Measurements from ENCODE around the gene TMEM151A. TPM values are rescaled to one million over a fixed set of nuclear protein-coding genes. Genes with fewer than 3 reads are reported as not detected.

The TMEM151A gene
- total and polyA plus RNA-seq, 2 of the 4 experiments (the other 2 are of a cell fraction): 0.03 TPM; not detected in 1

DNA sequence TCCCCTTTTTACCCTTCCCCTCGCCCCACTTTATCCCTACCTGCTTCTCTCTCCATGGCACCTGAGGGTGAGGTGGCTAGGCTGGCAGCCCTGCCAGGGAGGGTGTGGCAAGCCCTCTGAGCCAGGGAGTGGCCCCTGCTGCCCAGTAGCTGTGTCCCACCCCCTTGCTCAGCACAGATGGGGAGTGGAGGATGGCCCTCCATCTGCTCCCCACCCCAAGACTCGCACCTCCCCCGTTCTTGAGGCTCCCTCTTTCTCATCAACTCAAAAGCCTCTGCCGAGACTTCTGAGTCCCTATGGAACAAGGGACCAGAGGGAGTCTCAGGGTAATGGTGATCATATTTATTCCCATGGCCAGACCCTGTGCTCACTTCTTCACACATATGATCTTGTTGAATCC is 1.7 kb downstream of the TMEM151A start:
- Histone ChIP-seq H3K4ac (ENCODE audit: low read depth, low read length) (no peak overlapping the region), H4K91ac (ENCODE audit: insufficient read depth, low read depth, low read length) (no peak overlapping the region), H2BK20ac (ENCODE audit: low read depth, low read length) (no peak overlapping the region), H3K9me1 (ENCODE audit: insufficient read depth, low read length) (peaks cover 7% of the 10 kb centered on the region; the same call in 1 of the 2 replicates), H3K23ac (ENCODE audit: low read depth, low read length) (no peak overlapping the region), H4K5ac (ENCODE audit: low read depth, low read length) (no peak overlapping the region), H3K36me3 (ENCODE audit: control insufficient read depth, insufficient read depth, low read length) (no peaks in the 10 kb centered on the region), H4K20me1 (ENCODE audit: insufficient read depth, low read length) (no peaks in the 10 kb centered on the region), H3K27ac (ENCODE audit: insufficient read depth, low read length) (no peak overlapping the region), H3K79me1 (ENCODE audit: low read depth in 1 of 2, low read length in 2 of 2) (peaks cover 0 to 3% of the 10 kb centered on the region in 2 experiments; a peak in 3 of 4 replicates), H2AFZ (replicated peaks; ENCODE audit: low read length, poor library complexity) (no peak overlapping the region), H4K8ac (ENCODE audit: low read depth in 2 of 2, low read length in 2 of 2) (no peak overlapping the region), H2BK15ac (ENCODE audit: low read depth, low read length) (no peak overlapping the region), H3K9ac (ENCODE audit: low read depth, low read length) (no peak overlapping the region), H3K4me1 (ENCODE audit: control insufficient read depth, insufficient read depth, low read length) (peaks cover 4% of the 10 kb centered on the region; the same call in 1 of the 2 replicates), H3K14ac (replicated peaks; ENCODE audit: low read depth, low read length) (no peak overlapping the region), H2AK9ac (replicated peaks; ENCODE audit: low read depth, low read length, poor library complexity) (no peak overlapping the region), H2AK5ac (ENCODE audit: low read depth, low read length) (no peak overlapping the region), H3K4me2 (ENCODE audit: low read depth, low read length) (no peak overlapping the region), H2BK120ac (ENCODE audit: low read depth, low read length) (no peak overlapping the region), H3K9me3 (ENCODE audit: control insufficient read depth, insufficient read depth, low read length) (no peaks in the 10 kb centered on the region), H3K4me3 (ENCODE audit: insufficient read depth, low read depth, low read length) (no peak overlapping the region), H3K27me3 (ENCODE audit: control insufficient read depth, insufficient read depth, low read length) (peaks cover 52% of the 10 kb centered on the region), H2BK5ac (ENCODE audit: low read depth, low read length, poor library complexity, severe bottlenecking) (no peak overlapping the region), H3K18ac (ENCODE audit: low read depth, low read length) (no peak overlapping the region), H3K56ac (ENCODE audit: extremely low read depth, insufficient read depth, low read length) (no peak overlapping the region)
- TF ChIP-seq CEBPB (IDR thresholded peaks at IDR 0.05; ENCODE audit: low read depth, low read length): no peak
- TF ChIP-seq POLR2A (IDR thresholded peaks at IDR 0.05; ENCODE audit: low read depth, low read length): no peak
- TF ChIP-seq MAZ (IDR thresholded peaks at IDR 0.05; ENCODE audit: borderline replicate concordance, low read depth, low read length): no peak
- no peak for TF ChIP-seq MXI1 (IDR thresholded peaks at IDR 0.05; ENCODE audit: borderline replicate concordance, low read depth, low read length)
- TF ChIP-seq MAFK (IDR thresholded peaks at IDR 0.05; ENCODE audit: low read depth, low read length): no peak
- no peak for TF ChIP-seq RFX5 (IDR thresholded peaks at IDR 0.05; ENCODE audit: low read depth, low read length)
- no peak for TF ChIP-seq NFE2L2 (IDR thresholded peaks at IDR 0.05; ENCODE audit: low read depth, low read length)
- TF ChIP-seq, protein P1, sequence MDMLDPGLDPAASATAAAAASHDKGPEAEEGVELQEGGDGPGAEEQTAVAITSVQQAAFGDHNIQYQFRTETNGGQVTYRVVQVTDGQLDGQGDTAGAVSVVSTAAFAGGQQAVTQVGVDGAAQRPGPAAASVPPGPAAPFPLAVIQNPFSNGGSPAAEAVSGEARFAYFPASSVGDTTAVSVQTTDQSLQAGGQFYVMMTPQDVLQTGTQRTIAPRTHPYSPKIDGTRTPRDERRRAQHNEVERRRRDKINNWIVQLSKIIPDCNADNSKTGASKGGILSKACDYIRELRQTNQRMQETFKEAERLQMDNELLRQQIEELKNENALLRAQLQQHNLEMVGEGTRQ (IDR thresholded peaks at IDR 0.05; ENCODE audit: low read depth, low read length): no peak
- TF ChIP-seq BHLHE40 (IDR thresholded peaks at IDR 0.05; ENCODE audit: low read depth, low read length): no peak
- CTCF ChIA-PET: no interaction called here
- ATAC-seq (ENCODE audit: low read depth): no peak
- POLR2A ChIA-PET (ENCODE audit: unreplicated experiment): no interaction called here
- dilution Hi-C loops (cut with HindIII; ENCODE audit: low sequenced_read_pairs, unreplicated experiment): no loop called here
- in situ Hi-C loops (cut with MboI; ENCODE audit: low sequenced_read_pairs): no loop called here
- DNase-seq: no peak
- no CpG with 5 or more reads among the region's 4 CpGs for WGBS, 2 experiments (ENCODE audit: extremely low coverage in 2 of 2, insufficient read length in 1 of 2)
- intact Hi-C loops (cut with micrococcal nuclease): no loop called here
- no TSS peak for BruUV-seq (replicated peaks)

Data from IMR-90 (cell line).